Breast epithelium (tissue), 3 donors: Measurements from ENCODE around the gene WNT7B.

Experiments used
- POLR2A ChIP-seq: fragments of 450-650 bp; IDR thresholded peaks from one replicate; pipeline ENCODE4 v1.6.1; 2016; ENCODE audit warnings: antibody characterized with exemption, mild to moderate bottlenecking, moderate library complexity
- POLR2AphosphoS5 ChIP-seq, 3 donors: sonication (generic); formaldehyde crosslinking; IDR thresholded peaks; one replicate each; pipeline ENCODE4 v1.6.1; 2017; ENCODE audit warnings: antibody characterized with exemption in 3 of 3
- TF ChIP-seq, protein P1 (sequence below), 3 donors: fragments of 450-650 bp; IDR thresholded peaks; one replicate each; pipeline ENCODE4 v1.5.1; 2016 to 2017; ENCODE audit warnings: antibody characterized with exemption in 3 of 3, mild to moderate bottlenecking in 3 of 3, moderate library complexity in 3 of 3

DNA sequence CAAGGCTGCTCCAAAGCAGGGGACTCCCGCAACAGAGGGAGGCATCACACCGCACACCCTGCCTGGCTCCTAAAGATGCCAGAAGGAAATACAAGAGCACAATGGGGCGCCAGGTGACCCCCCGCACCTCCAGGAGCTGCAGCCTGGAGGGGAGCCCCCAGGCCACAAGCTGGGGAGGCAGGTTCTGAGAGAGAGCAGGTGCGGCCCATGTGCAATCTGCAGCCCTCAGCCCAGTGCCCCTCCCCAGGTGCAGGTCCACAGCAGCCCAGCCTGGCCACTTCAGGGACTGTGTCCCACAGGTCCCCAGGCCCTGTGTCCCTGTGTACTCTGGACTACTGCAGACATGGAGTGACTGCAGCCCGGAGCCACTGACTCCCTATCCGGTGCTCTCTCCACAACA lies 13.1 kb downstream of the WNT7B start:
- TF ChIP-seq, protein P1, sequence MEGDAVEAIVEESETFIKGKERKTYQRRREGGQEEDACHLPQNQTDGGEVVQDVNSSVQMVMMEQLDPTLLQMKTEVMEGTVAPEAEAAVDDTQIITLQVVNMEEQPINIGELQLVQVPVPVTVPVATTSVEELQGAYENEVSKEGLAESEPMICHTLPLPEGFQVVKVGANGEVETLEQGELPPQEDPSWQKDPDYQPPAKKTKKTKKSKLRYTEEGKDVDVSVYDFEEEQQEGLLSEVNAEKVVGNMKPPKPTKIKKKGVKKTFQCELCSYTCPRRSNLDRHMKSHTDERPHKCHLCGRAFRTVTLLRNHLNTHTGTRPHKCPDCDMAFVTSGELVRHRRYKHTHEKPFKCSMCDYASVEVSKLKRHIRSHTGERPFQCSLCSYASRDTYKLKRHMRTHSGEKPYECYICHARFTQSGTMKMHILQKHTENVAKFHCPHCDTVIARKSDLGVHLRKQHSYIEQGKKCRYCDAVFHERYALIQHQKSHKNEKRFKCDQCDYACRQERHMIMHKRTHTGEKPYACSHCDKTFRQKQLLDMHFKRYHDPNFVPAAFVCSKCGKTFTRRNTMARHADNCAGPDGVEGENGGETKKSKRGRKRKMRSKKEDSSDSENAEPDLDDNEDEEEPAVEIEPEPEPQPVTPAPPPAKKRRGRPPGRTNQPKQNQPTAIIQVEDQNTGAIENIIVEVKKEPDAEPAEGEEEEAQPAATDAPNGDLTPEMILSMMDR (IDR thresholded peaks at IDR 0.05), result no peak
- no peak for TF ChIP-seq POLR2A
- TF ChIP-seq POLR2AphosphoS5 (IDR thresholded peaks at IDR 0.05), result no peak
